Mesenchymal stem cell (in vitro differentiated cells and primary cell): Measurements from ENCODE around the gene HIPK2.

ENCODE experiments used
- DNase-seq: peaks from one replicate; pipeline ENCODE4 v3.0.0-alpha.2; 2013
- H2AFZ ChIP-seq: one replicate; pipeline ENCODE4 v1.6.1; 2013; ENCODE audit warnings: low read depth, mild to moderate bottlenecking, control low read depth, inconsistent platforms, low read length, moderate library complexity
- H2AK5ac ChIP-seq: 2 replicates; pipeline ENCODE4 v1.6.1; 2013; ENCODE audit warnings: low read length, moderate library complexity, mild to moderate bottlenecking, inconsistent platforms; ENCODE audit not compliant: severe bottlenecking
- H2BK120ac ChIP-seq: one replicate; pipeline ENCODE4 v1.6.1; 2013; ENCODE audit warnings: low read depth, mild to moderate bottlenecking, inconsistent platforms, low read length, moderate library complexity
- H2BK12ac ChIP-seq, 2 experiments: one replicate each; pipeline ENCODE4 v1.6.1; 2013; ENCODE audit warnings: inconsistent platforms in 2 of 2, low read length in 2 of 2, mild to moderate bottlenecking in 2 of 2, moderate library complexity in 2 of 2, control low read depth in 1 of 2
- H2BK15ac ChIP-seq: one replicate; pipeline ENCODE4 v1.6.1; 2013; ENCODE audit warnings: mild to moderate bottlenecking, low read depth, inconsistent platforms; ENCODE audit not compliant: poor library complexity, severe bottlenecking
- H2BK5ac ChIP-seq: 2 replicates; pipeline ENCODE4 v1.6.1; 2013; ENCODE audit warnings: low read depth, mild to moderate bottlenecking, low read length, control low read depth, inconsistent platforms; ENCODE audit not compliant: poor library complexity, severe bottlenecking
- H3K14ac ChIP-seq, 2 experiments: one replicate each; pipeline ENCODE4 v1.6.1; 2013; ENCODE audit warnings: inconsistent platforms in 2 of 2, low read length in 2 of 2, control low read depth in 1 of 2, mild to moderate bottlenecking in 1 of 2, moderate library complexity in 1 of 2
- H3K18ac ChIP-seq, 2 experiments: one replicate each; pipeline ENCODE4 v1.6.1; 2013; ENCODE audit warnings: inconsistent platforms in 2 of 2, low read length in 2 of 2, control low read depth in 1 of 2, low read depth in 1 of 2, mild to moderate bottlenecking in 1 of 2
- H3K23ac ChIP-seq, 2 experiments: one replicate each; pipeline ENCODE4 v1.6.1; 2013; ENCODE audit warnings: inconsistent platforms in 2 of 2, low read length in 2 of 2, mild to moderate bottlenecking in 2 of 2, moderate library complexity in 2 of 2, control low read depth in 1 of 2
- H3K27ac ChIP-seq: 2 replicates; pipeline ENCODE4 v1.5.1; 2013; ENCODE audit warnings: mild to moderate bottlenecking, moderate library complexity, low read length, control low read depth, inconsistent platforms; ENCODE audit not compliant: poor library complexity, severe bottlenecking
- H3K27me3 ChIP-seq, 2 experiments: 2 replicates each; pipeline versions ENCODE4 v1.6.1 to v1.7.0; 2013; ENCODE audit warnings: low read length in 2 of 2, mild to moderate bottlenecking in 2 of 2, moderate library complexity in 2 of 2, control low read depth in 1 of 2, inconsistent platforms in 1 of 2; ENCODE audit not compliant: control insufficient read depth in 1 of 2, insufficient read depth in 1 of 2
- H3K36me3 ChIP-seq, 2 experiments: 2 replicates each; pipeline versions ENCODE4 v1.6.1 to v1.7.0; 2013; ENCODE audit warnings: low read length in 2 of 2, control low read depth in 1 of 2, inconsistent platforms in 1 of 2, low read depth in 1 of 2, mild to moderate bottlenecking in 1 of 2; ENCODE audit not compliant: insufficient read depth in 2 of 2, control insufficient read depth in 1 of 2
- H3K4ac ChIP-seq, 2 experiments: one replicate each; pipeline ENCODE4 v1.6.1; 2013; ENCODE audit warnings: inconsistent platforms in 2 of 2, low read length in 2 of 2, mild to moderate bottlenecking in 2 of 2, moderate library complexity in 2 of 2, control low read depth in 1 of 2, low read depth in 1 of 2
- H3K4me1 ChIP-seq: 2 replicates; pipeline ENCODE4 v1.6.1; 2013; ENCODE audit warnings: low read depth, low read length, control low read depth; ENCODE audit not compliant: control insufficient read depth, insufficient read depth
- H3K4me2 ChIP-seq: 2 replicates; pipeline ENCODE4 v1.6.1; 2013; ENCODE audit warnings: low read length, mild to moderate bottlenecking, inconsistent platforms; ENCODE audit not compliant: poor library complexity, severe bottlenecking
- H3K4me3 ChIP-seq, 2 experiments: 2 replicates each; pipeline versions ENCODE4 v1.5.1 to v1.7.0; 2013; ENCODE audit warnings: low read length in 2 of 2, mild to moderate bottlenecking in 2 of 2, control low read depth in 1 of 2, low read depth in 1 of 2; ENCODE audit not compliant: insufficient read depth in 1 of 2
- H3K79me1 ChIP-seq: replicated peaks from 2 replicates; pipeline ENCODE4 v1.6.1; 2013; ENCODE audit warnings: mild to moderate bottlenecking, control low read depth, low read length, inconsistent platforms; ENCODE audit not compliant: poor library complexity, severe bottlenecking
- H3K9ac ChIP-seq: 2 replicates; pipeline ENCODE4 v1.7.0; 2013; ENCODE audit warnings: mild to moderate bottlenecking, low read length, moderate library complexity
- H3K9me3 ChIP-seq: 2 replicates; pipeline ENCODE4 v1.7.0; 2013; ENCODE audit warnings: mild to moderate bottlenecking, low read length; ENCODE audit not compliant: control insufficient read depth
- H4K8ac ChIP-seq: one replicate; pipeline ENCODE4 v1.6.1; 2013; ENCODE audit warnings: inconsistent platforms, mild to moderate bottlenecking, low read length, moderate library complexity
- H4K91ac ChIP-seq: one replicate; pipeline ENCODE4 v1.6.1; 2013; ENCODE audit warnings: mild to moderate bottlenecking, low read length, inconsistent platforms
- WGBS: methylation state at CpG from one replicate; pipeline ENCODE4 v1.1.7; 2013; ENCODE audit warnings: mixed read lengths; 5-methylcytosine and 5-hydroxymethylcytosine counted together

The HIPK2 gene

GRCh38 chr7:139521439-139521838 is 256.4 kb downstream of the HIPK2 start:
- H3K14ac ChIP-seq: no peak overlapping the region
- H3K36me3 ChIP-seq: no peaks in the 10 kb centered on the region
- H2BK120ac ChIP-seq: no peak overlapping the region
- no peak overlapping the region for H3K9ac ChIP-seq
- H4K8ac ChIP-seq: no peak overlapping the region
- no peak overlapping the region for H4K91ac ChIP-seq
- no peak overlapping the region for H3K23ac ChIP-seq
- no peak overlapping the region for H3K27ac ChIP-seq
- no peak overlapping the region for H2AFZ ChIP-seq
- H3K9me3 ChIP-seq: no peaks in the 10 kb centered on the region
- H2BK12ac ChIP-seq: no peak overlapping the region
- no peak overlapping the region for H3K4me3 ChIP-seq
- no peaks in the 10 kb centered on the region for H3K79me1 ChIP-seq
- no CpG with 5 or more reads among the region's 1 CpG for WGBS
- H3K4me2 ChIP-seq: no peak overlapping the region
- H2BK15ac ChIP-seq: no peak overlapping the region
- peaks cover 9% of the 10 kb centered on the region for H3K4me1 ChIP-seq
- H3K18ac ChIP-seq: no peak overlapping the region
- no peak overlapping the region for H3K4ac ChIP-seq
- H2BK5ac ChIP-seq: no peak overlapping the region
- peaks cover 45 to 62% of the 10 kb centered on the region in 2 experiments for H3K27me3 ChIP-seq
- DNase-seq: no peak
- no peak overlapping the region for H2AK5ac ChIP-seq

- Histone ChIP-seq H3K9me3 (no peaks in the 10 kb centered on the region), H3K27ac (no peak overlapping the region), H2AK5ac (no peak overlapping the region), H4K91ac (peak overlapping the region; percentile 50), H3K79me1 (no peaks in the 10 kb centered on the region), H2BK5ac (no peak overlapping the region), H3K18ac (no peak overlapping the region), H3K23ac (no peak overlapping the region), H3K4ac (no peak overlapping the region), H3K14ac (no peak overlapping the region), H3K4me1 (no peaks in the 10 kb centered on the region), H2BK12ac (no peak overlapping the region), H2BK15ac (no peak overlapping the region), H2BK120ac (no peak overlapping the region), H4K8ac (no peak overlapping the region), H3K4me3 (no peak overlapping the region), H3K27me3 (peaks cover 29 to 32% of the 10 kb centered on the region in 2 experiments), H2AFZ (no peak overlapping the region), H3K36me3 (no peaks in the 10 kb centered on the region), H3K9ac (no peak overlapping the region), H3K4me2 (no peak overlapping the region)
- 86% methylated on average over 8 of the region's 8 CpGs for WGBS
- no peak for DNase-seq
Observed at GRCh38 chr7:139515266-139515665, 262.5 kb downstream of the HIPK2 start.
